GM18517 (cell line): ENCODE results near the gene DAD1.
"Not testable (repeated sequence)": the region's sequence is repeated elsewhere in the genome, so short reads cannot be mapped to it uniquely, and the experiment has no call there.

Experiments
- ATAC-seq: cut with Tn5 transposase; IDR thresholded peaks from one replicate; pipeline ENCODE4 v1.9.1; 2021; ENCODE audit warnings: mild to moderate bottlenecking, moderate library complexity; ENCODE audit not compliant: unreplicated experiment

DAD1 gene

DNA sequence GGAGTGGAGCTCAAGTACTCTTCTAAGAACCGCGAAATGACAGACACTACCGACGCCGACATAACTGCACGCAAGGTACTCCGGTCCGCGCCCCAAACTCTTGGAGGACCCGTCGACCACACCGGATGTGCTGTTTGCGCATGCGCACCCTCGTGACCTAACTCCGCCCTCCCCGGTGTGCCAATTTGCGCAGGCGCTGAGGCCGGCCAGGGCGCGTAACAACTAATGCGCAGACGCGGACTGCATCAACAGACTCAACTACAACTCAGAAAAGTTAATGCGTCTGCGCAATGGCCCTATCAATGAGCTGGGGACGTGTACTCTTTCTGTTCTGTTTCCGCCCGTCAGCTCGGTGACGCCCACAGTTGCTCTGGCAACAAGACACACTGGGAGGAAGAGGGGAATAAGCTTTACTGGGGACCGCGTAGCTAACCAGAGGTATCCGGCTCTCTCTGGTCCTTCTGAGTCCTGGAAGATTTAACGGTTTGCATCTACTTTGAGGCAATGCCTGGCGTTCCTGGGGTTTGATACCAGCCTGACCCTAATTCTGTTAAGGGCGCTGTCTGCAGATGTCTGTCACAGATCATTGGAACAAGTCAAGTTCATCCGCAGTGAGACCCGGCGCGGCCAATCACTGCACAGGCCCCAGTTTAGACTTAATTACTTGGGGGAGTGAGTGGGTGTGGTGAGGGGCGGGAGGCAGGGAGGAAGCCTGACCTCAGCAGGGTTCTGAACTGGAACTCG, at the start of gene DAD1:
TSS of gene DAD1 (minus strand) at position 129 of the 744 bp plus-strand sequence. CDS start at position 62, 67 bp downstream.
- peak; percentile 91 for ATAC-seq

- ATAC-seq: not testable (repeated sequence)
Observed at GRCh38 chr14:22635980-22636379, 47.0 kb upstream of the DAD1 start.

DNA sequence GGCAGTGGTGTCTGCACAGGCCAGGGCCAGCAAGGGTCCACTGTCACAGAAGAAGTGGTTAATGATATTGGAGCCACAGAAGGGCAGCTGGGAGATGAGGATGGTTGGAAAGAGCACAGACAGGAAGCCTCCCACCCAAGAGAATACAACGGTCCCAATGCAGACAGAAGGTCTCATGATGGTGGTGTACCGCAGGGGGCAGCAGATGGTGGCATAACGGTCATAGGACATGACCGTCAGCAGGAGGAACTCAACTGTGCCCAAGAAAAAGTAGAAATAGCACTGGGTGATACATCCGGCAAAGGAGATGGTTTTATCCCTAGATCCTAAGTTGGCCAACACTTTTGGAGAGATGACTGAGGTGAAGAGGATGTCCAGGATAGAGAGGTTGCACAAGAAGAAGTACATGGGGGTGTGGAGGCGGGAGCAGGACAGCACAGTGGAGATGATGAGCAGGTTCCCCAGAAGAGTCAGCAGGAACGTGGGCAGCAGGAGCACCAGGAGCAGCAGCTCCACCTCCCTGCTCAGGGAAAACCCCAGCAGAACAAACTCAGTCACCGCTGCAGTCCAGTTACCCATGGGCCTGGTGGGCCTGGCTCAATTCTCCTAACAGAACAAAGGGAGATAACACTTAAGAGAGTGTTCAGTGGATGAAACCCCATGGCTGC, 45.3 kb upstream of the DAD1 start:
- ATAC-seq: no peak

DNA sequence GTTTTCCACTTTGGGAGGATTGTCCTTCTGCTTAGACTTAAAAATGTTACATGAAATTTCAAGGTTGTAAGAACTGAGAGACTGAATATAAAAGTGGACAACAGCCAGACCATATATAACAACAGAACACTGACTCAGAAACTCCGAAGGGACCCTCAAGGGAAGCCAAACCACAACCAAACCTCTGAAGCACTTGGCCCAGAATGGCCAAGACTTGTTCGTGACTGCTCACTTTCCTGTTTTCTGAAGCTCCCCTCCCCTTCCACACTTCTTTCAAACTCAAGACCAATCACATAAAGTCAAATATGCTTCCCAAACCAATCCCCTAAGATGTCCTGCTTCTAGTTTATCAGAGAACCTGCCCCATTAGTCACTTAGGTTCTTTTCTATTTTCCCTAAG, 41.5 kb upstream of the DAD1 start:
- no peak for ATAC-seq

DNA sequence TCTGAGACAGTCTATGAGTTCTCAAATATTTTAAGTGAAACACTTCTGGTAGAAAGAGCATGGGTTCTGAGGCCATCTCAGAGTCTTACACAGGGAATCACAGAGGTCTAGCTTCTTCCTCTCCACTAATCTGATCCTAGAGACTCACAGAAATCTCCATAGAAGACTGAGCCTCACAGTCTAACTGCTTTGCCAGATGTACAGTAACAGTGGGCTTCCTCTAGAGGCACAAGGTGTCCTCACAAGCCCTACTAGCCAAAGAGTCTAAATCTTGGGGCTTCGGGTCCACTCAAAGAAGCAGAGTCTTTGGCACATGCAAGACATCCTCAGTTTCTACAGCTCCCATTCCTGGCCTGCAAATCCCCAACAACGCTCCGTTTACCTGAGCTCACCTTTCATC, 41.0 kb upstream of the DAD1 start:
- ATAC-seq: no peak

DNA sequence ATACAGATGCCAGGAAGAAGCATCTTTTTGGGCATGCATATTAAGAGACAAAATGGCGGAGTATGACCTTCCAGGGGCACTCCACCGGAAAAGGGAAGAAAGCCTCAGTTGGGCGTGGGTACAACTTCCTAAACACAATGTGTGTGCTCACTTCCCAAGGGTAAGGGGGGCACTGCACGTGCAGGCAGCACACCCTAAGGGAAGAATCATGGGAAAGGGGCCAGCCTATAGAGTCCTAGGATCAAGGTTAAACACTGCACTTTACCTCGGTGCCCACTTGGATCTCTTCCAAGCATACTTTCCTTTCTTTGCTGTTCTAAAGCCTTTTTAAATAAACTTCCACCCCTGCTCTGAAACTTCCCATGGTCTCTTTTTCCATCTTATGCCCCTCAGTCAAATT, 40.3 kb upstream of the DAD1 start:
- ATAC-seq: no peak

GRCh38 chr14:22627506-22628263, 38.7 kb upstream of the DAD1 start:
- ATAC-seq: no peak

DNA sequence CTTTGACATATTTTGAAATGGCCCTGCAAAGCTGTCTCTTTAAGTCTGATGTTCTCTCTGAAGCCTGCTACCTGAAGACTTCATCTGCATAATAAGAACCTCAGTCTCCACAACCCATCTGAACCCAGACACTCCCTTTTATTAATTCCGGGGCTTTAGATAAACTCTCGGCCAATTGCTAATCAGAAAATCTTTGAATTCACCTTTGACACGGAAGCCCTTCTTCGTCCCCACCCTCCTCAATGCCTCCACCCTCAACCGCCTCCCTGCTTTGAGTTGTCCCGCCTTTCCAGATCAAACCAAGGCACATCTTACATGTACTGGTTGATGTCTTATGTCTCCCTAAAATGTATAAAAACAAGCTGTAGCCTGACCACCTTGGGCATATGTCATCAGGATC, 37.6 kb upstream of the DAD1 start:
- ATAC-seq: no peak

GRCh38 chr14:22623047-22623446, 34.0 kb upstream of the DAD1 start:
- ATAC-seq: no peak

GRCh38 chr14:22622255-22622654, 33.2 kb upstream of the DAD1 start:
- no peak for ATAC-seq

DNA sequence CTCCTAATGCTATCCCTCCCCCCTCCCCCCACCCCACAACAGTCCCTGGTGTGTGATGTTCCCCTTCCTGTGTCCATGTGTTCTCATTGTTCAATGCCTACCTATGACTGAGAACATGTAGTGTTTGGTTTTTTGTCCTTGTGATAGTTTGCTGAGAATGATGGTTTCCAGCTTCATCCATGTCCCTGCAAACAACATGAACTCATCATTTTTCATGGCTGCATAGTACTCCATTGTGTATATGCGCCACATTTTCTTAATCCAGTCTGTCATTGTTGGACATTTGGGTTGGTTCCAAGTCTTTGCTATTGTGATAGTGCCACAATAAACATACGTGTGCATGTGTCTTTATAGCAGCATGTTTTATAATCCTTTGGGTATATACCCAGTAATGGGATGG, 26.7 kb upstream of the DAD1 start:
- not testable (repeated sequence) for ATAC-seq

GRCh38 chr14:22614240-22614799, 25.3 kb upstream of the DAD1 start:
- peak; percentile 59 for ATAC-seq

GRCh38 chr14:22613736-22614239, 24.8 kb upstream of the DAD1 start:
- no peak for ATAC-seq

- ATAC-seq: no peak
Observed at GRCh38 chr14:22613106-22613695, 24.2 kb upstream of the DAD1 start.

- ATAC-seq: no peak
Observed at GRCh38 chr14:22610931-22611330, 21.9 kb upstream of the DAD1 start.

DNA sequence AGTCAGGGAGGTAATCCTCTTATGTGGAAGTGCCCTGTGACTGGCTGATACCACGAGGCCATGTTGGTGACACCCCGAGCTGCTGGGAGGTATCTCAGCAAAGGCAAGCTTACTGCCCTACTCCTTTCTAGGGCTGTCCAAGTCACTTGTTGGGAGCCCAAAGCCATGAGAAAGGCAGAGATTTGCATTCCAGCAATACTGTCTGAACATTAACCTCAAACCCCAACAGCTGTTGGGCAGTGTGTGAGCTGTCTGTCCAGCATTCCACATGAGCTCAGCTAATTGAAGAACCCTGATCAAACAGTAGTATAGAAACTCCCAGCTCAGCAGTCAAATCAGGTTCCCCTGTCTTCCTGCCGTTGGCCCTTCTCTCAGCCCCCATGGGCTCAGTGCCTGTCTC, 18.3 kb upstream of the DAD1 start:
- ATAC-seq: no peak

DNA sequence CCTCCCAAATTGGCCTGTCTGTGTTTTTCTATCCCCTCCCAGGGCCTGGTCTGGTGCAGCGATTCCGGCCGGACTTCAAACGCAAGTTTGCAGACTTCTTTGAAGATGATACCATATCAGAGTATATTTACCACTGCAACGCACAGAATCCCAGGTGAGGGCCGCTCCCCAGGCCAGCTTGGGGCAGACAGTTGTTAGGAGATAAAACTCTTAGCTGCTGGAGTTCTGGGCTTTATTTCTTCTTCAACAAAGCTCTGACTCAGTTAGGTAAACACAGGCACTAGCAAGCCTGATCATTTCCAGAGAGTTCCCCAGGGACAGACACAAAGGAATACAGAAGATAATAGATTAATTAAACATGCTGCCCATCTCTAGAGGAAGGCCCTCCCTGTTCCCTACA, 17.4 kb upstream of the DAD1 start:
- no peak for ATAC-seq

- no peak for ATAC-seq
Observed at GRCh38 chr14:22602862-22603261, 13.8 kb upstream of the DAD1 start.

- no peak for ATAC-seq
Observed at GRCh38 chr14:22601996-22602395, 13.0 kb upstream of the DAD1 start.

DNA sequence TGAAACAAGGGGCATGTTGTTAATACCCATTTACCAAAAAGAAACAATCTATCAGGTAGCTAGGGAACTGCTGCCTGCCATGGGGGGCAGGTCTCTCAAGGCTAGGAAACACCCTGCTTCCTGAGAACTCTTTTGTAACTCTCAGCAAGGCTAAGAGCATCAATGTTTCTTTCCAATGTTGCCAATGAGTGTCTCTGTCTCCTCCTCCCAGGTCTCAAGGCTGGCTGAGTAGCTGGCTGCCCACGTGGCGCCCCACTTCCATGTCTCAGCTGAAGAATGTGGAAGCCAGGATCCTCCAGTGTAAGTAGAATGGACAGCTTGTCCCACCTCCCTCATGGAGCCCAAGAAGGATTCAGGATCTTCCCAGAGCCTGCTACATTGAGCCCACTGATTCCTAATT, 12.4 kb upstream of the DAD1 start:
- no peak for ATAC-seq

GRCh38 chr14:22600027-22600426, 11.0 kb upstream of the DAD1 start:
- no peak for ATAC-seq
